ENCODE results near the gene REG3G.

Gene REG3G

DNA sequence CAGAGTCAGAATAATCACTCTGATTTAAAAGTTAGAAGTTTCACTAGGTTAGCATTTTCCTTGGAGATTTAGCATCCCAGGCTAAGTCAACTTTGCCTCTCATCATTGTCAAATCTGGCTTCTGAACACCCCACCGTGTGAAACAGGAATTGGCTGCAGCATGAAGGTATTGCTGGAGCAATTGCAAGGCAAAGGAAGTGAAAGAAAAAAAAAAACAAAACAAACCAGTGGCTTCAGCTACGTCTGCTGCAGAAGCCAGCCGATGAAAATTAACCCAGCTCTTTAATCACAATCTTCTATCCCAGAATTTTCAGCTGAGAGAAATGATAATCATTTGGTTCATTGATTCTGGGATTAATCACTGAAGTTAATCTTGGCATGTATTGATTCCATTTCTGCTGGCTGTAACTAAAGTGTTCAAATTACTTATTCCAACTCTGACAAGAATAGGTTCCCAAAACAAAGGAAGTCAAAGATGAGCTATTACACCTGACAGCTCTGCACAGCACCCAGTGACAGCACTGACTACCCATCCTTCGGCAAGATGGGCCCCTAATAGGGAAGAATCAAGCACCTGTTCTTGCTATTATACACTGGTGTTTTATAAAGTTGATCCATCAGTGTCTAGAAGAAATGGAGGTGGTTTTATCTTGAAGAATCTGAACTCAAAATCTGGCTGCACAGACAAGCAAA lies 42.7 kb upstream of the REG3G start:
- TF ChIP-seq EZH2 (IDR thresholded peaks at IDR 0.05; ENCODE audit: borderline replicate concordance, low read length) (no peak), CTCF (IDR thresholded peaks at IDR 0.05; ENCODE audit: low read length) (no peak)

DNA sequence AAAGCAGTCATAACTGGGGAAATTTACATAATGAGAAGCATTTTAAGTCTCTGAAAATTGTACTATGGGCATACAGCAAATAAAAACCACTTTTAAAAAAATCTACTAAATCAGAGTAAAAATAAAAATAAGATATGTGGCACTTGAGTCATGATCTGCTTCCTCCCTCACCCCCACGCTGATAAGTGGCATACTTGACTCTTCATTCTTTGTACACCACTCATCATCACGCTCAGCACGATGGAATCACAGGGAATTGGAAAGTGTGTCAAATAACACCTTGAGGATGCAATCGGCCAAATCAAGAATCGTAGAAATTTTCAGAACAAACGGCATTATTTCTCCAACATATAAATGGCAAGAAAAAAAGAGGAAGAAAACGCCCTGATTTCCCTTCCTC lies 41.1 kb upstream of the REG3G start:
- TF ChIP-seq CTCF (IDR thresholded peaks at IDR 0.05; ENCODE audit: low read length) (no peak), EZH2 (IDR thresholded peaks at IDR 0.05; ENCODE audit: borderline replicate concordance, low read length) (no peak)
- Histone ChIP-seq H3K4me2 (ENCODE audit: low read length) (no peak overlapping the region), H3K4me1 (ENCODE audit: insufficient read depth, low read length, severe bottlenecking) (no peaks in the 10 kb centered on the region), H3K9me2 (ENCODE audit: low read depth, low read length) (no peaks in the 10 kb centered on the region), H3K36me3 (ENCODE audit: insufficient read depth, low read length) (no peaks in the 10 kb centered on the region), H3K27ac (ENCODE audit: low read depth, low read length, poor library complexity, severe bottlenecking) (no peak overlapping the region), H3K9me3 (ENCODE audit: low read length) (no peaks in the 10 kb centered on the region), H3K9ac (ENCODE audit: low read length) (no peak overlapping the region), H3K27me3 (ENCODE audit: insufficient read depth, low read length) (no peaks in the 10 kb centered on the region), H3K79me2 (ENCODE audit: insufficient read depth, low read length) (no peaks in the 10 kb centered on the region), H3K4me3 (ENCODE audit: low read depth, low read length, poor library complexity, severe bottlenecking) (no peak overlapping the region), H2AFZ (ENCODE audit: low read length) (no peak overlapping the region), H4K20me1 (ENCODE audit: insufficient read depth, low read length) (no peaks in the 10 kb centered on the region), H3F3A (ENCODE audit: insufficient read depth, low read length) (no peaks in the 10 kb centered on the region)

More for the DNA sequence above, 42.7 kb upstream of the REG3G start:
- Histone ChIP-seq H3K4me1 (ENCODE audit: insufficient read depth, low read length, severe bottlenecking) (no peaks in the 10 kb centered on the region), H3F3A (ENCODE audit: insufficient read depth, low read length) (no peaks in the 10 kb centered on the region), H3K9ac (ENCODE audit: low read length) (no peak overlapping the region), H3K4me2 (ENCODE audit: low read length) (no peak overlapping the region), H3K36me3 (ENCODE audit: insufficient read depth, low read length) (no peaks in the 10 kb centered on the region), H3K27me3 (ENCODE audit: insufficient read depth, low read length) (no peaks in the 10 kb centered on the region), H3K9me2 (ENCODE audit: low read depth, low read length) (no peaks in the 10 kb centered on the region), H3K27ac (ENCODE audit: low read depth, low read length, poor library complexity, severe bottlenecking) (no peak overlapping the region), H3K4me3 (ENCODE audit: low read depth, low read length, poor library complexity, severe bottlenecking) (no peak overlapping the region), H3K79me2 (ENCODE audit: insufficient read depth, low read length) (no peaks in the 10 kb centered on the region), H4K20me1 (ENCODE audit: insufficient read depth, low read length) (no peaks in the 10 kb centered on the region), H3K9me3 (ENCODE audit: low read length) (no peaks in the 10 kb centered on the region), H2AFZ (ENCODE audit: low read length) (no peak overlapping the region)

DNA sequence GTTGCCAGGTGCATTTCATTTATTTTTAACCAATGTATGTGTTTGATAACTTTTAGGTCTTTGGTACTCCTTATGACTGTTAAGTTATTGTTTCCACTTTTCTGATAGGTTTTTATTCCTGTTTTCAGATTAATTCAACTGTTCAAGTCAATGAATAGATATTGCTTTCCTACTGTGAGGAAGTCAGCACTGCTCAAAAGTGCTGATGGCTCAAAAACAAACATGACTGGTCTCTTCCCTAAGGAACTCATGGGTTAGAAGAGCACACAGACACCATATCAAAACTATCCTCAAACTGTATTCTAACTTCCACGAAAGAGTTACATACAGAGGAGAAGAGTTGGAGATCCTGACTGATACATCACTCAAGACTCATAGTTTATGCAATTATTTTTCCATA lies 39.9 kb upstream of the REG3G start:
- Histone ChIP-seq H3K9ac (ENCODE audit: low read length) (no peak overlapping the region), H2AFZ (ENCODE audit: low read length) (no peak overlapping the region), H4K20me1 (ENCODE audit: insufficient read depth, low read length) (no peaks in the 10 kb centered on the region), H3K9me2 (ENCODE audit: low read depth, low read length) (no peaks in the 10 kb centered on the region), H3K27me3 (ENCODE audit: insufficient read depth, low read length) (no peaks in the 10 kb centered on the region), H3K9me3 (ENCODE audit: low read length) (no peaks in the 10 kb centered on the region), H3K79me2 (ENCODE audit: insufficient read depth, low read length) (no peaks in the 10 kb centered on the region), H3K36me3 (ENCODE audit: insufficient read depth, low read length) (no peaks in the 10 kb centered on the region), H3K4me2 (ENCODE audit: low read length) (no peak overlapping the region), H3F3A (ENCODE audit: insufficient read depth, low read length) (no peaks in the 10 kb centered on the region), H3K4me1 (ENCODE audit: insufficient read depth, low read length, severe bottlenecking) (no peaks in the 10 kb centered on the region), H3K27ac (ENCODE audit: low read depth, low read length, poor library complexity, severe bottlenecking) (no peak overlapping the region), H3K4me3 (ENCODE audit: low read depth, low read length, poor library complexity, severe bottlenecking) (no peak overlapping the region)
- TF ChIP-seq EZH2 (IDR thresholded peaks at IDR 0.05; ENCODE audit: borderline replicate concordance, low read length) (no peak), CTCF (IDR thresholded peaks at IDR 0.05; ENCODE audit: low read length) (no peak)
